Right renal cortex interstitium (tissue), 3 donors: ENCODE measurements around the gene GPR108. TPM values are rescaled to one million over a fixed set of nuclear protein-coding genes. Genes with fewer than 3 reads are reported as not detected.
A peak's percentile ranks its signal among the peaks of the same experiment; 100 is the strongest.
"Not testable (repeated sequence)": the region's sequence is repeated elsewhere in the genome, so short reads cannot be mapped to it uniquely, and the experiment has no call there.

Source experiments
- DNase-seq, 3 donors: peaks; one replicate each; pipeline ENCODE4 v3.0.0-alpha.2; 2013; ENCODE audit warnings: low read depth in 3 of 3, low spot score in 2 of 3
- polyA plus RNA-seq, 3 donors: library from polyadenylated mRNA; unstranded; fragments of 120-200 nt; gene quantifications; one replicate each; pipeline ENCODE4 v1.2.1, GENCODE V29; 2013; ENCODE audit not compliant: insufficient read length in 3 of 3

Gene GPR108
- polyA plus RNA-seq, 3 donors = 58.6 to 71.0 (median 62.1) TPM

GRCh38 chr19:6762253-6762797 lies 24.9 kb upstream of the GPR108 start:
- not testable (repeated sequence) for DNase-seq

- no peak for DNase-seq
Observed at GRCh38 chr19:6761053-6761676, 23.8 kb upstream of the GPR108 start.

- no peak for DNase-seq
Observed at GRCh38 chr19:6760606-6761005, 23.2 kb upstream of the GPR108 start.

- no peak for DNase-seq
Observed at GRCh38 chr19:6754653-6755463, 17.5 kb upstream of the GPR108 start.

- no peak for DNase-seq
Observed at GRCh38 chr19:6754136-6754535, 16.8 kb upstream of the GPR108 start.

GRCh38 chr19:6753178-6754031 lies 16.0 kb upstream of the GPR108 start:
- DNase-seq = no peak

- DNase-seq = no peak
Observed at GRCh38 chr19:6752256-6753177, 15.1 kb upstream of the GPR108 start.

- DNase-seq = no peak
Observed at GRCh38 chr19:6751189-6751588, 13.8 kb upstream of the GPR108 start.

GRCh38 chr19:6750062-6750461 lies 12.7 kb upstream of the GPR108 start:
- DNase-seq = no peak

GRCh38 chr19:6748543-6748942 lies 11.2 kb upstream of the GPR108 start:
- not testable (repeated sequence) for DNase-seq

GRCh38 chr19:6745965-6746364 lies 8.6 kb upstream of the GPR108 start:
- no peak for DNase-seq

- no peak for DNase-seq
Observed at GRCh38 chr19:6744381-6745301, 7.3 kb upstream of the GPR108 start.

- no peak for DNase-seq
Observed at GRCh38 chr19:6743714-6744380, 6.5 kb upstream of the GPR108 start.

- DNase-seq = no peak
Observed at GRCh38 chr19:6743066-6743465, 5.7 kb upstream of the GPR108 start.

- DNase-seq = no peak
Observed at GRCh38 chr19:6740589-6741343, 3.4 kb upstream of the GPR108 start.

GRCh38 chr19:6739883-6740588 lies 2.7 kb upstream of the GPR108 start:
- DNase-seq = no peak

- DNase-seq = peak in 1 of 3 donors; percentile 75
Observed at GRCh38 chr19:6739390-6739882, 2.1 kb upstream of the GPR108 start, which contains the start of gene TRIP10. Gene TRIP10 (plus strand): TSS chr19:6739680. CDS start chr19:6739762, 82 bp downstream.
